ENCODE data around the gene APOC3.
A peak's percentile ranks its signal among the peaks of the same experiment; 100 is the strongest.

APOC3 gene

DNA sequence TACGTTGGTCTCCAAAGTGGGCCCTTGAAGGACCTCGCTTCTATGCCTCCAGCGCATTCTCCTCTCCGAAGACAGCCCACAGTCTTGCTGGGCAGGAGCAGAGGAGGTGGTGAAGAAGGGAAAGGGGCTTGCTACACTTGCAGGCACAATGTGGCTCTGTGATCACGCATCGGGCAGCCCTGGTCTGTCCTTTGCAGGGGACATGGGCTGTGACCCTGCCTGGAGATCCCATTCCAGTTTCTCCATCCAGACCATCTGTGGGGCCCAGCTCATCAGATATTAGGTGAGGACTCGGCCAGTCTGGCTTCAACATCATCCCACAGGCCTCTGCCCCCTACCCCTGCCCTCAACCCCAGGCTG is 6.9 kb downstream of the APOC3 start:
- Histone ChIP-seq H3K4me3 (no peak overlapping the region), H3K4me1 (peaks cover 0 to 15% (median 10%) of the 10 kb centered on the region in 4 donors), H3K27me3 (no peaks in the 10 kb centered on the region), H3K36me3 (no peaks in the 10 kb centered on the region), H3K27ac (peak overlapping the region in 1 of 2 donors; percentile 75), H3K9me3 (no peaks in the 10 kb centered on the region)
- intact Hi-C loops (cut with DNase I; ENCODE audit: low total_unique reads) = loop anchor here (5.0 kb wide), 1 partner anchor 44 kb away; the partner anchor contains the start of gene APOA5
- DNase-seq = no peak
- TF ChIP-seq, protein P1, sequence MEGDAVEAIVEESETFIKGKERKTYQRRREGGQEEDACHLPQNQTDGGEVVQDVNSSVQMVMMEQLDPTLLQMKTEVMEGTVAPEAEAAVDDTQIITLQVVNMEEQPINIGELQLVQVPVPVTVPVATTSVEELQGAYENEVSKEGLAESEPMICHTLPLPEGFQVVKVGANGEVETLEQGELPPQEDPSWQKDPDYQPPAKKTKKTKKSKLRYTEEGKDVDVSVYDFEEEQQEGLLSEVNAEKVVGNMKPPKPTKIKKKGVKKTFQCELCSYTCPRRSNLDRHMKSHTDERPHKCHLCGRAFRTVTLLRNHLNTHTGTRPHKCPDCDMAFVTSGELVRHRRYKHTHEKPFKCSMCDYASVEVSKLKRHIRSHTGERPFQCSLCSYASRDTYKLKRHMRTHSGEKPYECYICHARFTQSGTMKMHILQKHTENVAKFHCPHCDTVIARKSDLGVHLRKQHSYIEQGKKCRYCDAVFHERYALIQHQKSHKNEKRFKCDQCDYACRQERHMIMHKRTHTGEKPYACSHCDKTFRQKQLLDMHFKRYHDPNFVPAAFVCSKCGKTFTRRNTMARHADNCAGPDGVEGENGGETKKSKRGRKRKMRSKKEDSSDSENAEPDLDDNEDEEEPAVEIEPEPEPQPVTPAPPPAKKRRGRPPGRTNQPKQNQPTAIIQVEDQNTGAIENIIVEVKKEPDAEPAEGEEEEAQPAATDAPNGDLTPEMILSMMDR (IDR thresholded peaks at IDR 0.05) = no peak

DNA sequence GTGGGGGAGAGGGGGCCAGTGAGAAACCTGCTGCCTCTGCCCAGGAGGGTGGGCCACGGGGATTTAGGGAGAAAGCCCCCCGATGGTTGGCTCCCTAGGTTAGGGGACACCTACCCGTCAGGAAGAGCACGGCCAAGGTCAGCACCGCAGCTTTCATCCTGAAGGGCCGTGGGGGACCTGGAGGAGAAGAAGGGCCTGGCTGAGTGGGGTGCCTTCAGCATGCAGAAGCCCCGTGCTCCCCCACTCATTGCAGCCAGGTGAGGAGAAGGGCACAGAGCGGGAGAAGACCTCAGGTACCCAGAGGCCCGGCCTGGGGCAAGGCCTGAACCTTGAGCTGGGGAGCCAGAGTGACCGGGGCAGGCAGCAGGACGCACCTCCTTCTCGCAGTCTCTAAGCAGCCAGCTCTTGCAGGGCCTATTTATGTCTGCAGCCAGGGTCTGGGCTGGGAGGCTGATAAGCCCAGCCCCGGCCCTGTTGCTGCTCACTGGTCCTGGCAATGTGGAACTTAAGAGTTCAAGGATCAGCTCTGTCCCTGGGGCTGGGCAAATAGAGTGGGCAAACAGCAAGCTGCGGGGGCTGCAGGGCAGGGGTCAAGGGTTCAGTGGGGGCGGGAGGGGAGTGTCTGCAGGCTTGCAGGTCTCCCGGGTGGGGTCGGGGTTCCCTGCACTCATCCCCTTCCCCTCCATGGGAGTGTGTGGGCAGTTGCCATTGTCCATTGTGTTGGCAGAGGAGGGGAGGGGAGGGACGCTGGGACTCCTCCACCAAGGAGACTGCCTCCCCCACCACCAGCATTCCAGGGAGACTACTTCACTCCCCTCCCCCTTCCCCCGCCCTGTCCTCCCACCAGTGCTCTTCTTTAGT is 7.8 kb downstream of the APOC3 start, which contains the start of gene APOA1:
APOA1 (minus strand) TSS at position 392 of the 861 bp plus-strand sequence; CDS start at position 157, 235 bp downstream.
- TF ChIP-seq, protein P1 (IDR thresholded peaks at IDR 0.05) = no peak
- Histone ChIP-seq H3K36me3 (no peaks in the 10 kb centered on the region), H3K27me3 (no peaks in the 10 kb centered on the region), H3K9me3 (no peaks in the 10 kb centered on the region), H3K4me1 (peaks cover 0 to 15% (median 10%) of the 10 kb centered on the region in 4 donors), H3K27ac (peak within 1 kb of the TSS in 1 of 2 donors; percentile 75), H3K4me3 (no peak within 1 kb of the TSS)
- intact Hi-C loops (cut with DNase I; ENCODE audit: low total_unique reads) = loop anchor here (5.0 kb wide), 1 partner anchor 45 kb away; the partner anchor contains the start of gene APOA5
- no peak for DNase-seq

DNA sequence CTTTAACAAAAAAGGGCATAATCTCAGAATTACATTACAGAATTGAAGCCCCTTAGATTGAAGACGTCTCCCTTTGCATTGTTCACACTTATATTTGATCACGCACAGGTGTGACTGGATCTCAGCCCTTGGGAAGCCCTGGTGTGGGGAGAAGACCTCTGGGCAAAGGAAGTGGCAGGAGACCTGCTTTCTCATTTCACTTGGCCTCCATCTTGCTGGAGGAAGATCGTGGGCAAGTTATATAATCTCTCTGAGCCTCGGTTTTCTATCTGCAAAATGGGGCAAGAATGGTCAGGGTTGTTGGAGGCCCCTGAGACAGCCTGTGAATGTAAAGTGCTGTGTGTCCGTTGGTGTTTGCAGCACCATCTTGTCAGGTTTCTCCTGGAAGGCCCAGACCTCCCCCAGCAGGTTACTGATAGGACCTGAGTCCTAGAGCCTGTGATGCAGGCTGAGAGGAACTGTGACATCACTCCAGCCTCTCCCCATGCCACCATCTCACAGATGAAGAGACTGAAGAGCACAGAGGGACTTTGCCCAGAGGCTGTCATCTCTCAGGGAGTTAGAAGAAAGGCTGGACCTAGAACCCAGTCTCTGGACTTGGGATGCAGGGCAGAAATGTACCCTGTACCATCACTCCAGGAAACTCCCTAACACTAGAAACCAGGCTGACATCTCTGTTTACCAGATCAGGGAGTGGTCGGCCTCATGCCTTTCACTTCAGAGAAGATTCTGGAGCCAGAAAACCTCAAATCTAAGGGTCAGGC is 8.8 kb downstream of the APOC3 start:
- Histone ChIP-seq H3K36me3 (peaks cover 3 to 8% (median 7%) of the 10 kb centered on the region in 3 donors), H3K4me3 (no peak overlapping the region), H3K27ac (no peak overlapping the region), H3K9me3 (no peaks in the 10 kb centered on the region), H3K27me3 (no peaks in the 10 kb centered on the region), H3K4me1 (peaks cover 0 to 15% (median 10%) of the 10 kb centered on the region in 4 donors)
- intact Hi-C loops (cut with DNase I; ENCODE audit: low total_unique reads) = loop anchor here (5.0 kb wide), 1 partner anchor 46 kb away; the partner anchor contains the start of gene APOA5
- DNase-seq = no peak
- TF ChIP-seq, protein P1 (IDR thresholded peaks at IDR 0.05) = no peak

DNA sequence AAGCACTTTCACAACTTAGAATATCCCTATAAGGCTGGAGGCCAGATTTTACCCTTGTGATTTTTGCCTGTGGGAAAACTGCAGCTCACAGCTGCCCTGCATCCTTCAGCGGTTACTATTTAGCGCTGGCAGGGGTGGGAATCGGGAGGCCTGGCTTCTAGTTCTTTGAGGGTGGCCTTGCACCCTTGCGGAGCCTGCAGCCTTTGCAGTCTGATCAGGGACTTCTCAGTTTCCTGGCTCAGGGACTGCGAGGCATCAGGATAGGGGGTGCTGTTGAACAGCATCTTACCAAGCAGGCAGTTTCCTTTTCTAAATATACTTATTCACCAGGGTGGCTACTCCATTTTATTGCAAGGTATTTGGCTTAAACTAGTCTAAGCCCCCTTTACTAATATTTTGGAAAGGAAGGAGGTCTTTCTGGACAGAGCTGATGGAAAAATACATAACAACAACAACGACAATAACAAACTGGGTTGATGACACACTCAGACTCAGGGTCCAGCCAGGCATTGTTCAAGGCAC is 10.6 kb downstream of the APOC3 start:
- peaks cover 0 to 12% (median 5%) of the 10 kb centered on the region in 4 donors for H3K4me1 ChIP-seq
- H3K9me3 ChIP-seq = no peaks in the 10 kb centered on the region
- no peak overlapping the region for H3K27ac ChIP-seq
- no peak overlapping the region for H3K4me3 ChIP-seq
- H3K27me3 ChIP-seq = no peaks in the 10 kb centered on the region
- DNase-seq = no peak
- H3K36me3 ChIP-seq = peaks cover 18 to 24% (median 18%) of the 10 kb centered on the region in 3 donors
- TF ChIP-seq, protein P1 (IDR thresholded peaks at IDR 0.05) = no peak
- intact Hi-C loops (cut with DNase I; ENCODE audit: low total_unique reads) = no loop called here

DNA sequence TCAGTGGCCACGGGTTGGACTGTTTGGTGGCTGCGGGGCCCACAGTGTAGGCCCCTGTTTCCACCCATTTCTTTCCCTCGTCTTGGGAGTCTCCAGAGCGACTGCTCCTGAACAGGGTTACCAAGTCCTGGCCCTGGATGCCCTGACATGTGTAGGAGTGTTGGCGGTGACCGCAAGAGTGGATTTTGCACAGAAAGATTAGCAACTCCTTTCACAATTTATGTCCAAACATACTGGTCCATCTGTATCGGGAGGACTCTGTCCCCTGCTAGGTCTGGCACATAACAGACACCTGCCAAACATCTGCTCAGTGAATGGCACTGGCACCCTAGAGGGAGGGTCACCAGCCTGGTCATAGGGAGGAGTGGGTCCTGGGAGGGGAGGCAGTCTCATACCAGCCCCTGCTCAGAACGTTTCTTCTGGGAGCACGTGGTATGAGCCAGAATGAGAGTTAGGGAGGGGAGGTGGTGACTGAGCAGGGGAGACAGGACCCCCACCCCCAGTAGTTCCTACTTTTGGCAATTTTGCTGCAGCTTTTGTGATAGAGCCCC is 11.1 kb downstream of the APOC3 start:
- intact Hi-C loops (cut with DNase I; ENCODE audit: low total_unique reads) = no loop called here
- H3K27me3 ChIP-seq = no peaks in the 10 kb centered on the region
- DNase-seq = no peak
- H3K4me1 ChIP-seq = peaks cover 0 to 6% (median 0%) of the 10 kb centered on the region in 4 donors
- TF ChIP-seq, protein P1 (IDR thresholded peaks at IDR 0.05) = no peak
- H3K27ac ChIP-seq = no peak overlapping the region
- H3K4me3 ChIP-seq = no peak overlapping the region
- H3K36me3 ChIP-seq = peaks cover 23 to 29% (median 23%) of the 10 kb centered on the region in 3 donors
- no peaks in the 10 kb centered on the region for H3K9me3 ChIP-seq
